T-cell (primary cell): ENCODE measurements around the gene ZNF184. TPM values are rescaled to one million over a fixed set of nuclear protein-coding genes. Genes with fewer than 3 reads are reported as not detected.
"Not testable (repeated sequence)": the region's sequence is repeated elsewhere in the genome, so short reads cannot be mapped to it uniquely, and the experiment has no call there.

Experiments used
- ATAC-seq, 4 experiments: fragments of 200-7000 bp in 3 of 4; fragments of 150-1000 bp in 1 of 4; cut with Tn5 transposase; replicated peaks in 1 of 4; 1 replicate in 3 of 4; 2 replicates in 1 of 4; pipeline ENCODE4 v1.10.0; 2021; ENCODE audit warnings: moderate library complexity in 3 of 4, mild to moderate bottlenecking in 2 of 4, moderate number of reproducible peaks in 1 of 4
- CTCF ChIA-PET, 2 donors: fragments of 300-600 bp; sonication (Branson Sonifier 250); formaldehyde crosslinking; loops; one replicate each; lab custom pipeline; 2022; ENCODE audit warnings: antibody characterized with exemption in 2 of 2; lab: Charles Lee
- POLR2A ChIA-PET, 2 donors: fragments of 300-600 bp; sonication (Branson Sonifier 250); formaldehyde crosslinking; loops; one replicate each; lab custom pipeline; 2022; ENCODE audit warnings: antibody characterized with exemption in 2 of 2; lab: Charles Lee
- DNase-seq, 35 experiments: peaks; one replicate each; pipeline versions ENCODE4 v3.0.0 to v3.0.0-alpha.2; 2013 to 2023
- H3K27ac ChIP-seq: one replicate; pipeline ENCODE4 v1.5.1; 2013; ENCODE audit warnings: low read length
- H3K27me3 ChIP-seq, 2 experiments: replicated peaks in 1 of 2; 1 replicate in 1 of 2; 2 replicates in 1 of 2; pipeline versions ENCODE4 v1.6.1 to v1.7.0; 2013; ENCODE audit warnings: low read length in 1 of 2, mixed read lengths in 1 of 2; ENCODE audit not compliant: control insufficient read depth in 2 of 2, insufficient read depth in 2 of 2; ENCODE audit errors: extremely low read depth in 1 of 2
- H3K36me3 ChIP-seq, 2 donors: 1 replicate in 1 of 2; 2 replicates in 1 of 2; pipeline versions ENCODE4 v1.6.1 to v1.7.0; 2013; ENCODE audit warnings: low read length in 1 of 2; ENCODE audit not compliant: control insufficient read depth in 2 of 2, insufficient read depth in 1 of 2; ENCODE audit errors: extremely low read depth in 1 of 2
- H3K4me1 ChIP-seq, 2 experiments: 1 replicate in 1 of 2; 2 replicates in 1 of 2; pipeline versions ENCODE4 v1.6.1 to v1.7.0; 2013; ENCODE audit warnings: low read length in 2 of 2, mixed read lengths in 1 of 2; ENCODE audit not compliant: insufficient read depth in 2 of 2, control insufficient read depth in 1 of 2; ENCODE audit errors: extremely low read depth in 1 of 2
- H3K4me3 ChIP-seq, 2 donors: 1 replicate in 1 of 2; 2 replicates in 1 of 2; pipeline versions ENCODE4 v1.5.1 to v1.7.0; 2013; ENCODE audit warnings: mild to moderate bottlenecking in 2 of 2, low read length in 1 of 2, moderate library complexity in 1 of 2; ENCODE audit not compliant: control insufficient read depth in 1 of 2; ENCODE audit errors: extremely low read depth in 1 of 2
- H3K9me3 ChIP-seq: 2 replicates; pipeline ENCODE4 v1.7.0; 2013
- H3K27ac Mint-ChIP-seq, 2 donors: one replicate each; pipeline ENCODE4 v1.8.0; 2020 to 2021; ENCODE audit warnings: mild to moderate bottlenecking in 2 of 2, mixed read lengths in 2 of 2
- H3K27me3 Mint-ChIP-seq, 2 donors: one replicate each; pipeline ENCODE4 v1.8.0; 2021 to 2022; ENCODE audit warnings: mixed read lengths in 2 of 2
- H3K36me3 Mint-ChIP-seq: one replicate; pipeline ENCODE4 v1.8.0; 2021; ENCODE audit warnings: mixed read lengths
- H3K4me1 Mint-ChIP-seq, 3 donors: one replicate each; pipeline ENCODE4 v1.8.0; 2020 to 2022; ENCODE audit warnings: mixed read lengths in 3 of 3, mild to moderate bottlenecking in 1 of 3
- H3K4me3 Mint-ChIP-seq, 3 donors: one replicate each; pipeline ENCODE4 v1.8.0; 2020 to 2022; ENCODE audit warnings: mild to moderate bottlenecking in 3 of 3, mixed read lengths in 3 of 3, moderate library complexity in 3 of 3
- H3K9me3 Mint-ChIP-seq, 3 donors: one replicate each; pipeline ENCODE4 v1.8.0; 2020 to 2022; ENCODE audit warnings: mixed read lengths in 3 of 3
- WGBS: methylation state at CpG from one replicate; pipeline ENCODE4 v1.1.5; 2013; ENCODE audit warnings: missing lambda C conversion rate; ENCODE audit not compliant: insufficient coverage; 5-methylcytosine and 5-hydroxymethylcytosine counted together
- total RNA-seq, 35 experiments: library from RNA in 6 of 35; stranded (reverse) in 6 of 35; fragments of 120-200 nt in 1 of 35; gene quantifications; one replicate each; pipeline versions ENCODE4 v1.2.1 to v1.2.4 and lab custom pipeline; 2013 to 2026

ZNF184 gene
- total RNA-seq, 5 donors from 2014 or later (not counting 1 experiment from before 2014, with no cell fraction given): 11.2 to 14.3 (median 12.5) TPM

DNA sequence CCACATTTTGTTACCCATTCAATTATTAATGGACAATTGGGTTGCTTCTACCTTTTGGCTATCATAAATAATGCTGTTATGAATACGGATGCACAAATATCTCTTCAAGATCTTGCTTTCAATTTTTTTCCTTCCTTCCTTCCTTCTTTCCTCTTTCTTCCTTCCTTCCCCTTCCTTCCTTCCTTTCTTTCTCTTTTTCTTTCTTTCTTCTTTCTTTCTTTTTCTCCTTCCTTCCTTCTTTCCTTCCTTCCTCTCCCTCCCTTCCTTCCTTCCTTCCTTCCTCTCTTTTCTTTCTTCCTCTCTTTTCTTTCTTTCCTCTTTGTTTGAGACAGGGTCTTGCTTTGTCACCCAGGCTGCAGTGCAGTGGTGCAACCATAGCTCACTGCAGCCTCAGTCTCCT lies 39.2 kb downstream of the ZNF184 start:
- peaks cover 3% of the 10 kb centered on the region for H3K9me3 ChIP-seq
- H3K4me3 ChIP-seq: no peak overlapping the region
- no peak overlapping the region for H3K27ac ChIP-seq
- Mint-ChIP-seq H3K27ac (no peak overlapping the region), H3K9me3 (peaks cover 0 to 27% (median 13%) of the 10 kb centered on the region in 3 donors), H3K4me3 (no peak overlapping the region), H3K4me1 (no peaks in the 10 kb centered on the region), H3K36me3 (peaks cover 12% of the 10 kb centered on the region), H3K27me3 (peaks cover 0 to 9% of the 10 kb centered on the region in 2 donors)
- no peaks in the 10 kb centered on the region for H3K4me1 ChIP-seq
- no peaks in the 10 kb centered on the region for H3K36me3 ChIP-seq
- WGBS: 100% methylated on average over 1 of the region's 1 CpG
- no peak for ATAC-seq
- CTCF ChIA-PET: no interaction called here
- peaks cover 0 to 2% of the 10 kb centered on the region in 2 experiments for H3K27me3 ChIP-seq
- DNase-seq: no peak
- POLR2A ChIA-PET: no interaction called here

DNA sequence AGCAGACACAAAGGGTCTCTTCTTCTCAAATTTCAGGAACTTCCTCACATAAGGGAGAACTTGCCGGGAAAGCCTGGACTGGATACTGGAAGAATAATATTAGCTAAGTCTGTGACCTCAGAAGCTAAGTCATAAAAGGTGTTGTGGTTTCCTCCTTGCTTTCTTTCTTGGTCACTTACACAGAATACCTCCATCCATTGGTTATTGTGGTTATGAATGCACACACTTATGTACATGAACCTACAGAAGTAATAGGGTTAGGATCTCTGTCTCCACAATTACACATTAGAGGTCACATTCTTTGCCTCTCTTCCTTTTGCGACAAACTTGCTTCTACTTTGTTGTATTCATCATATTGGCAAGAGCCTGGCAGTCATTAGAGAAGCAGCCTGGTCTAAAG lies 43.9 kb downstream of the ZNF184 start:
- peaks cover 0 to 2% of the 10 kb centered on the region in 2 experiments for H3K27me3 ChIP-seq
- no peaks in the 10 kb centered on the region for H3K36me3 Mint-ChIP-seq

DNA sequence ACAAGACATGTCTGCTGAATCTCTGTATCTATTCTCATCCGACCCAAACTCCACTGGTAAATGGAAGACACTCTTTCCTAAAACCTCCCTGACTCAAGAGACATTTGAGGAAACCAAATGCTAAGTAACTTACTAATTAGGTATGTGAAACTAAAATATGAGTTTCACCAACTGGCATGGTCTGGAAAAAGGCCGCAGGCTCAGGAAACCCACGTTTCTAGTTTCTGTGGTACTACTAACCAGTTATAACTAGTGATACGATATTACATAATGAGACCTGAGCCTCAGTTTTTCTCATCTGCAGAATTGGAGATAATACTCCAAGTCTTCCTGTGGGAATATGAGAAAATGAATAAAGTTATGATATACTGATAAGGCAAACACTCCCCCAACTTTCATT lies 44.4 kb downstream of the ZNF184 start:
- Histone ChIP-seq H3K36me3 (no peaks in the 10 kb centered on the region), H3K27ac (no peak overlapping the region), H3K4me3 (no peak overlapping the region), H3K9me3 (no peaks in the 10 kb centered on the region), H3K4me1 (no peaks in the 10 kb centered on the region), H3K27me3 (peaks cover 0 to 2% of the 10 kb centered on the region in 2 experiments)
- Mint-ChIP-seq H3K27me3 (peaks cover 0 to 5% of the 10 kb centered on the region in 2 donors), H3K36me3 (no peaks in the 10 kb centered on the region), H3K4me3 (no peak overlapping the region), H3K4me1 (no peaks in the 10 kb centered on the region), H3K27ac (no peak overlapping the region), H3K9me3 (peaks cover 0 to 8% (median 0%) of the 10 kb centered on the region in 3 donors)
- WGBS: no CpG with 5 or more reads among the region's 4 CpGs
- no peak for ATAC-seq
- DNase-seq: no peak
- ChIA-PET CTCF (no interaction called here), POLR2A (no interaction called here)

More for the DNA sequence above, 43.9 kb downstream of the ZNF184 start:
- H3K9me3 Mint-ChIP-seq: peaks cover 0 to 8% (median 2%) of the 10 kb centered on the region in 3 donors
- ChIA-PET POLR2A (no interaction called here), CTCF (no interaction called here)
- no peaks in the 10 kb centered on the region for H3K9me3 ChIP-seq
- no peak overlapping the region for H3K27ac ChIP-seq
- no peak overlapping the region for H3K4me3 ChIP-seq
- no peaks in the 10 kb centered on the region for H3K4me1 Mint-ChIP-seq
- H3K4me3 Mint-ChIP-seq: no peak overlapping the region
- no peak for ATAC-seq
- no peaks in the 10 kb centered on the region for H3K4me1 ChIP-seq
- DNase-seq: no peak
- no peak overlapping the region for H3K27ac Mint-ChIP-seq
- WGBS: 100% methylated on average over 1 of the region's 2 CpGs
- H3K36me3 ChIP-seq: no peaks in the 10 kb centered on the region
- peaks cover 0 to 5% of the 10 kb centered on the region in 2 donors for H3K27me3 Mint-ChIP-seq

DNA sequence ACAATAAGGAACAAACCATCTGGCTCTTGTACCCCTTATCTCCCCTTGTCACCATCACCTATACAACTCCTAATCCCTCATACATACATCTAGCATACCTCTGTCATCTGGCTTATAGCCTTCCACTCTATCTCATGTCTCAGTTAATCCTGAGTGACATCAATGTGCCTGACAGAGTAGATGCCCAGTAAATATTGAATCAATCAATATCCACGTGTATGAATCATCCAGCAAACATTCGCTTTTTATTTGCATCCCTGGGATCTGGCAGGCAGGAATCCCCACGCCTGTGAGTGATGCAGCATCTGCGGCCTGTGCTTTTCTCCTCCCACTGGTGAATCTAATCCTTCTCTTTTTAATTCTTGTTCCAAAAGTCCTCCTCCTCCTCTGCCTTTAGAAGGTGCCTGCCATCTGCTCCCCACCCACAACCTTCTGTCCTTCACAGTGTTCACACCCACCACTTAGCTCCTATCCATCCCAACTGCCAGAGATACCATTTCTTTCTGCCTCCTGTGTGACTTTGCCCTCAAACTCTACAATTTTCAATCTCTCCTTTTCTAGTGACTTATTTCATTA lies 46.8 kb downstream of the ZNF184 start:
- Mint-ChIP-seq H3K4me1 (no peaks in the 10 kb centered on the region), H3K27ac (no peak overlapping the region), H3K27me3 (peaks cover 4 to 12% of the 10 kb centered on the region in 2 donors), H3K36me3 (no peaks in the 10 kb centered on the region), H3K4me3 (no peak overlapping the region), H3K9me3 (peaks cover 0 to 3% (median 0%) of the 10 kb centered on the region in 3 donors)
- WGBS: 85% methylated on average over 4 of the region's 4 CpGs
- Histone ChIP-seq H3K9me3 (no peaks in the 10 kb centered on the region), H3K36me3 (no peaks in the 10 kb centered on the region), H3K4me3 (no peak overlapping the region), H3K4me1 (no peaks in the 10 kb centered on the region), H3K27ac (no peak overlapping the region), H3K27me3 (peaks cover 2 to 10% of the 10 kb centered on the region in 2 experiments)
- POLR2A ChIA-PET: no interaction called here
- CTCF ChIA-PET: no interaction called here
- ATAC-seq: no peak
- DNase-seq: no peak

DNA sequence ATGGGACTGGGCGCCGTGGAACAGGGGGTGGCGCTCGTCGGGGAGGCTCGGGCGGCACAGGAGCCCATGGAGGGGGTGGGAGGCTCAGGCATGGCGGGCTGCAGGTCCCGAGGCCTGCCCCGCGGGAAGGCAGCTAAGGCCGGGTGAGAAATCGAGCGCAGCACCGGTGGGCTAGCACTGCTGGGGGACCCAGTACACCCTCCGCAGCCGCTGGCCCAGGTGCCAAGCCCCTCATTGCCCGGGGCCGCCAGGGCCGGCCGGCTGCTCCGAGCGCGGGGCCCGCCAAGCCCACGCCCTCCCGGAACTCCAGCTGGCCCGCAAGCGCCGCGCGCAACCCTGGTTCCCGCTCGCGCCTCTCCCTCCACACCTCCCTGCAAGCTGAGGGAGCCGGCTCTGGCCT lies 48.1 kb downstream of the ZNF184 start:
- POLR2A ChIA-PET, H3K9me3 ChIP-seq, DNase-seq, H3K36me3 Mint-ChIP-seq, H3K4me1 ChIP-seq, H3K27ac ChIP-seq, ATAC-seq, CTCF ChIA-PET, H3K4me1 Mint-ChIP-seq, H3K27ac Mint-ChIP-seq, H3K9me3 Mint-ChIP-seq, H3K36me3 ChIP-seq, H3K27me3 ChIP-seq, H3K4me3 ChIP-seq, H3K4me3 Mint-ChIP-seq: not testable (repeated sequence)
- 95% methylated on average over 22 of the region's 36 CpGs for WGBS
- H3K27me3 Mint-ChIP-seq: peaks cover 16 to 20% of the 10 kb centered on the region in 2 donors

DNA sequence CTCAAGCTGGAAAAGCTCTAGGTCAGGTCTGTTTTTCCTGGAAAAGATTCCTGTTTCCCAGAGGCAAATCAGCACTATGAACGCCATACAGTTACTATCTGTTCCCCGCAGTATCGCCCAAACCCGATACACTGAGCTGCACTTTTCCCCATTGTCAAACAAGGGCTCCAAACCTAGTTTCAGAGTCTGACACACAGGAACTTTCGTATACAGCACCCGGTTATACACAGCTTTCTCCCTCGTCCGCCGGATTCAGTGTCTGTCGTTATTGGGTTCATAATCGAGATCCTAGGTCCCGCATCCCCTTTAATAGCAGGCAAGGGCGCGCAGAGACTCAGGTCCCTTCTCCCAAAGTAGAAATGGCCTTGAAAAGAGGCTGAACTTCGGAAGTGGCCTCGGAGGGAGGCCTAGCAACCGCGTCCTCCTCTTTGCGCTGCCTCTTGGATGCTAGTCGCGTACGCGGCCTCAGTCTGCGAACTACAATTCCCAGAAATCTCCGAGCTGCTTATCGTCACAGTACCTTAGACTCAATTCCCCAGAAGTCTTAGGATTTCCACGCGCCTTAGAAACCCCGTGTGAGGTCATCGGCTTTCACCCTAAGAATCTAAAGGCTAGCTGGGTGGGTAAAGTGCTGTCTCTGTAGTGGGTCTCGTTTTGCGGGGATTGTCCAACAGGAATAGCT lies 50.1 kb downstream of the ZNF184 start:
- H3K4me1 ChIP-seq: no peaks in the 10 kb centered on the region
- CTCF ChIA-PET: no interaction called here
- H3K36me3 ChIP-seq: no peaks in the 10 kb centered on the region
- H3K27ac ChIP-seq: no peak overlapping the region
- no peak for DNase-seq
- POLR2A ChIA-PET: interaction anchor here in 1 of 2 donors (0.6 kb wide), 1 partner anchor 132 kb away, joined by 3 read pairs; no protein-coding TSS in a partner anchor
- H3K4me3 Mint-ChIP-seq: no peak overlapping the region
- no peaks in the 10 kb centered on the region for H3K9me3 Mint-ChIP-seq
- H3K9me3 ChIP-seq: no peaks in the 10 kb centered on the region
- ATAC-seq: no peak
- peaks cover 20 to 24% of the 10 kb centered on the region in 2 donors for H3K27me3 Mint-ChIP-seq
- WGBS: 76% methylated on average over 22 of the region's 32 CpGs
- H3K4me1 Mint-ChIP-seq: no peaks in the 10 kb centered on the region
- no peaks in the 10 kb centered on the region for H3K36me3 Mint-ChIP-seq
- H3K27ac Mint-ChIP-seq: no peak overlapping the region
- H3K4me3 ChIP-seq: no peak overlapping the region
- H3K27me3 ChIP-seq: peaks cover 0 to 10% of the 10 kb centered on the region in 2 experiments
